GM23248 (cell line): ENCODE results near the gene SLC6A18. TPM values are rescaled to one million over a fixed set of nuclear protein-coding genes. Genes with fewer than 3 reads are reported as not detected.

Experiments used
- DNase-seq: peaks from one replicate; pipeline ENCODE4 v3.0.0-alpha.2; 2015
- H2AFZ ChIP-seq: fragments of 200-600 bp; sonication (generic); 2 replicates; pipeline ENCODE4 v1.6.1; 2016; ENCODE audit warnings: antibody characterized with exemption
- H3F3A ChIP-seq: fragments of 200-600 bp; sonication (generic); 2 replicates; pipeline ENCODE4 v1.6.1; 2016; ENCODE audit warnings: mild to moderate bottlenecking, antibody characterized with exemption, mixed run types; ENCODE audit not compliant: insufficient read depth
- H3K27ac ChIP-seq: fragments of 200-600 bp; sonication (generic); 2 replicates; pipeline ENCODE4 v1.5.1; 2016; ENCODE audit warnings: mild to moderate bottlenecking
- H3K27me3 ChIP-seq: fragments of 200-600 bp; sonication (generic); replicated peaks from 2 replicates; pipeline ENCODE4 v1.6.1; 2016; ENCODE audit warnings: mild to moderate bottlenecking; ENCODE audit not compliant: insufficient read depth
- H3K36me3 ChIP-seq: fragments of 200-600 bp; sonication (generic); 2 replicates; pipeline ENCODE4 v1.6.1; 2016; ENCODE audit warnings: low read depth, mild to moderate bottlenecking
- H3K4me1 ChIP-seq: fragments of 200-600 bp; sonication (generic); 2 replicates; pipeline ENCODE4 v1.6.1; 2016; ENCODE audit warnings: mild to moderate bottlenecking; ENCODE audit not compliant: insufficient read depth
- H3K4me2 ChIP-seq: fragments of 200-600 bp; sonication (generic); one replicate; pipeline ENCODE4 v1.6.1; 2016; ENCODE audit warnings: mild to moderate bottlenecking; ENCODE audit not compliant: unreplicated experiment
- H3K4me3 ChIP-seq: fragments of 200-600 bp; sonication (generic); 2 replicates; pipeline ENCODE4 v1.5.1; 2016; ENCODE audit warnings: mild to moderate bottlenecking
- H3K79me2 ChIP-seq: fragments of 200-600 bp; sonication (generic); 2 replicates; pipeline ENCODE4 v1.6.1; 2016; ENCODE audit warnings: mild to moderate bottlenecking; ENCODE audit not compliant: insufficient read depth
- H3K9ac ChIP-seq: fragments of 200-600 bp; sonication (generic); 2 replicates; pipeline ENCODE4 v1.6.1; 2016; ENCODE audit warnings: mild to moderate bottlenecking
- H3K9me2 ChIP-seq: fragments of 200-600 bp; sonication (generic); 2 replicates; pipeline ENCODE4 v1.6.1; 2016; ENCODE audit warnings: mixed run types, mild to moderate bottlenecking, moderate library complexity; ENCODE audit not compliant: insufficient read depth
- H3K9me3 ChIP-seq: fragments of 200-600 bp; sonication (generic); one replicate; pipeline ENCODE4 v1.6.1; 2017; ENCODE audit warnings: low read depth
- H4K20me1 ChIP-seq: fragments of 200-600 bp; sonication (generic); 2 replicates; pipeline ENCODE4 v1.6.0; 2016; ENCODE audit not compliant: insufficient read depth
- EZH2 ChIP-seq: fragments of 200-600 bp; sonication (generic); IDR thresholded peaks from 2 replicates; pipeline ENCODE4 v1.6.1; 2018; ENCODE audit warnings: antibody characterized with exemption, mild to moderate bottlenecking; ENCODE audit not compliant: insufficient read depth, poor library complexity, severe bottlenecking
- EZH2phosphoT487 ChIP-seq: fragments of 200-600 bp; sonication (generic); IDR thresholded peaks from 2 replicates; pipeline ENCODE4 v1.6.1; 2018; ENCODE audit warnings: antibody characterized with exemption, moderate library complexity, mild to moderate bottlenecking, low read depth; ENCODE audit not compliant: insufficient read depth
- WGBS, 2 experiments: methylation state at CpG; one replicate each; pipeline ENCODE4 v1.1.6; 2015 to 2017; ENCODE audit warnings: low lambda C conversion rate in 2 of 2, low coverage in 1 of 2; ENCODE audit errors: missing lambda C conversion rate in 2 of 2; 5-methylcytosine and 5-hydroxymethylcytosine counted together
- in situ Hi-C: fragments of 300-500 bp; cut with MboI; formaldehyde crosslinking; loops from 2 replicates; pipeline ENCODE4 v1.15.0; 2020
- polyA plus RNA-seq: library from polyadenylated mRNA; unstranded; fragments of >200 nt; fragmentation: Nextera tagmentation; extraction: Ambion mirVana; gene quantifications from 2 replicates; pipeline ENCODE4 v1.2.1, GENCODE V29; 2016
- total RNA-seq: library from RNA; depleted of rRNA; stranded (reverse); fragments of >200 nt; shearing (Covaris generic); gene quantifications from 2 replicates; pipeline ENCODE4 v1.2.3, GENCODE V29; 2014

SLC6A18 gene
- total and polyA plus RNA-seq, 2 experiments from 2014 or later, result not detected

DNA sequence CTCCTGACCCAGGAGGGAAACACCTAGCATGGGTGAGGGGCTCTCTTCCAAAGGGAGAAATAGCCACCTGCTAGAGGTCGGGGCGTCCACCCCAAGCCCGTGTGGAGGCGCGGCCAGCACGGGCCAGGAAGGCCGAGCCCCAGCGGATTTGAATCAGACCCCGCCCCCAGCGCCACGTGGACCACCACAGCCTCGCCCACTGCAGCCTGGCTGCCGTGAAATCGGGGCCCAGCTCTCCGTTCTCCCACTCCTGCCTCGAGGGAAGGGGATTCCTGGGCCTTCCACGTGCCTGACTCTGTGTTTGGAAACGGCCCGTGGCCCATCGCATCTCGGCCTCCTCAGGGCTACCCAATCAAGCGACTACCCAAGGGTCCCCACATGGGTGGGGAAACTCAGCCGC lies 31.6 kb downstream of the SLC6A18 start:
- Histone ChIP-seq H3K9me3 (no peaks in the 10 kb centered on the region), H3K36me3 (no peaks in the 10 kb centered on the region), H4K20me1 (no peaks in the 10 kb centered on the region), H2AFZ (no peak overlapping the region), H3K4me1 (no peaks in the 10 kb centered on the region), H3K27ac (no peak overlapping the region), H3K4me2 (no peak overlapping the region), H3F3A (no peaks in the 10 kb centered on the region), H3K79me2 (no peaks in the 10 kb centered on the region), H3K27me3 (no peaks in the 10 kb centered on the region), H3K4me3 (no peak overlapping the region), H3K9ac (no peak overlapping the region), H3K9me2 (no peaks in the 10 kb centered on the region)
- 36 to 51% methylated on average over 23 of the region's 23 CpGs for WGBS, 2 experiments
- in situ Hi-C loops, result no loop called here
- no peak for TF ChIP-seq EZH2phosphoT487
- no peak for TF ChIP-seq EZH2
- no peak for DNase-seq

GRCh38 chr5:1257363-1257762 lies 32.2 kb downstream of the SLC6A18 start:
- no peaks in the 10 kb centered on the region for H4K20me1 ChIP-seq
- H3K9me3 ChIP-seq, result no peaks in the 10 kb centered on the region
- H3K27me3 ChIP-seq, result no peaks in the 10 kb centered on the region
- H3K4me3 ChIP-seq, result no peak overlapping the region
- no peak overlapping the region for H3K27ac ChIP-seq
- no peak overlapping the region for H3K4me2 ChIP-seq
- H3K9ac ChIP-seq, result no peak overlapping the region
- DNase-seq, result no peak
- H3K79me2 ChIP-seq, result no peaks in the 10 kb centered on the region
- no peak overlapping the region for H2AFZ ChIP-seq
- 51 to 63% methylated on average over 17 of the region's 17 CpGs for WGBS, 2 experiments
- no peak for TF ChIP-seq EZH2
- no peak for TF ChIP-seq EZH2phosphoT487
- H3F3A ChIP-seq, result no peaks in the 10 kb centered on the region
- H3K36me3 ChIP-seq, result no peaks in the 10 kb centered on the region
- in situ Hi-C loops, result no loop called here
- no peaks in the 10 kb centered on the region for H3K9me2 ChIP-seq
- no peaks in the 10 kb centered on the region for H3K4me1 ChIP-seq

GRCh38 chr5:1257841-1258240 lies 32.7 kb downstream of the SLC6A18 start:
- Histone ChIP-seq H3K36me3 (no peaks in the 10 kb centered on the region), H3F3A (no peaks in the 10 kb centered on the region), H2AFZ (no peak overlapping the region), H3K9ac (no peak overlapping the region), H3K9me3 (no peaks in the 10 kb centered on the region), H4K20me1 (no peaks in the 10 kb centered on the region), H3K4me2 (no peak overlapping the region), H3K4me1 (no peaks in the 10 kb centered on the region), H3K9me2 (no peaks in the 10 kb centered on the region), H3K4me3 (no peak overlapping the region), H3K79me2 (no peaks in the 10 kb centered on the region), H3K27me3 (no peaks in the 10 kb centered on the region), H3K27ac (no peak overlapping the region)
- in situ Hi-C loops, result no loop called here
- no peak for TF ChIP-seq EZH2
- no peak for TF ChIP-seq EZH2phosphoT487
- no peak for DNase-seq
- WGBS, 2 experiments, result 35 to 45% methylated on average over 13 of the region's 13 CpGs

DNA sequence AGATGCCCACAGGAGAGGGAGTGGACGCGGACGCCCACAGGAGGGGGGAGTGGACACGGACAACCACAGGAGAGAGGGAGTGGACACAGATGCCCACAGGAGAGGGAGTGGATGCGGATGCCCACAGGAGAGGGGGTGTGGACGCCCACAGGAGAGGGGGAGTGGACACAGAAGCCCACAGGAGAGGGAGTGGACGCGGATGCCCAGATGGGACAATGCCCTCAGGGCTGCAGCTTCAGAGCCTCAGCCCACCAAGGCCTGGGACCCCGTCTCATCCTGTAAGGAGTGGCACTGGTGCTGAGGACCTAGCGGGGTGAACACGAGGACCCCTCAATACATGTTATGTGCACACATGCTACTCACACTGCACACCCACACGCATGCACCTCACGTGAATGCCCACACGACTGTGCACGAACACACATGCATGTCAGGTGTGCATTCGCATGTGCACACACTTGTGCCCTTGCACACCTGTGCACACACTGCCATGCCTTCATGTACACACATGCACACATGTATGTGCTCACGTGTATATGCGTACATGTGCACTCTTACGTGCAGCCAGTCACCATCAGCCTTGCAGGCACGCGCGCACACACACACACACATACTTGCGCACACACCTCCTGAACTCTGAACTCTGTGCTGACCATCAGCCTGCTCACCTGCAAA lies 34.8 kb downstream of the SLC6A18 start:
- H3K4me2 ChIP-seq, result no peak overlapping the region
- no peak overlapping the region for H2AFZ ChIP-seq
- no peaks in the 10 kb centered on the region for H4K20me1 ChIP-seq
- TF ChIP-seq EZH2phosphoT487, result no peak
- no peak for TF ChIP-seq EZH2
- no peaks in the 10 kb centered on the region for H3K79me2 ChIP-seq
- H3K9me2 ChIP-seq, result no peaks in the 10 kb centered on the region
- H3F3A ChIP-seq, result no peaks in the 10 kb centered on the region
- no peaks in the 10 kb centered on the region for H3K27me3 ChIP-seq
- no peaks in the 10 kb centered on the region for H3K9me3 ChIP-seq
- no peak overlapping the region for H3K27ac ChIP-seq
- H3K9ac ChIP-seq, result no peak overlapping the region
- in situ Hi-C loops, result no loop called here
- H3K4me3 ChIP-seq, result no peak overlapping the region
- no peak for DNase-seq
- H3K36me3 ChIP-seq, result no peaks in the 10 kb centered on the region
- WGBS, 2 experiments, result 72 to 75% methylated on average over 14 to 23 of the region's 23 CpGs
- H3K4me1 ChIP-seq, result no peaks in the 10 kb centered on the region

DNA sequence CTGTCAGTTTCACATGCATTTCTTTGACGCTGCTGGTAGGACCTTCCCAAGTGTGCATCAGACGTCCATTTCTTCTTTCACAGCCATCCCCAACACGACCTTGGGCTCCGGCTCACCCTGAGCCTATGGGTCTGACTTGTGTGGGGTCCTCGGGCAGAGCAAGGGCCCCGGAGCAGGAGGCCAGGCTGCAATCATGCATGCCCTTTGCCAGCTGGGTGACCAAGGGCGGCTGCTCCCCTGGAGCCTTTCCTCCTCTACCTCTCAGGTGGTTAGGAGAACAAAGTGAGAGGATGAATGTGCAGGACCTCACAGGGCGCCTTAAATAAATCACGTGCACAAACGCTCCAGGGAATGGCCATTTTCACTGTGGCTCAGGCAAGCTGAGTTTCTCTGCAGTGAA lies 36.5 kb downstream of the SLC6A18 start:
- in situ Hi-C loops, result no loop called here
- WGBS, 2 experiments, result 30 to 33% methylated on average over 10 of the region's 10 CpGs
- TF ChIP-seq EZH2phosphoT487, result no peak
- TF ChIP-seq EZH2, result no peak

More for the DNA sequence above, 36.5 kb downstream of the SLC6A18 start:
- H4K20me1 ChIP-seq, result no peaks in the 10 kb centered on the region
- H2AFZ ChIP-seq, result no peak overlapping the region
- H3K9ac ChIP-seq, result no peak overlapping the region
- no peaks in the 10 kb centered on the region for H3K9me3 ChIP-seq
- no peak overlapping the region for H3K4me2 ChIP-seq
- H3K27ac ChIP-seq, result no peak overlapping the region
- no peaks in the 10 kb centered on the region for H3K9me2 ChIP-seq
- no peaks in the 10 kb centered on the region for H3K79me2 ChIP-seq
- no peaks in the 10 kb centered on the region for H3K27me3 ChIP-seq
- H3F3A ChIP-seq, result no peaks in the 10 kb centered on the region
- DNase-seq, result no peak
- H3K4me3 ChIP-seq, result no peak overlapping the region
- H3K36me3 ChIP-seq, result no peaks in the 10 kb centered on the region
- no peaks in the 10 kb centered on the region for H3K4me1 ChIP-seq
